HEK293 (cell line): ENCODE data around the gene PVRIG.

Experiments used
- CTCF ChIP-seq: fragments of 450-650 bp; formaldehyde crosslinking; IDR thresholded peaks from 2 replicates; pipeline ENCODE4 v1.5.1; 2016; ENCODE audit warnings: missing biosample characterization, missing genetic modification characterization
- HOXA7 ChIP-seq: sonication (generic); formaldehyde crosslinking; IDR thresholded peaks from 2 replicates; pipeline ENCODE4 v1.8.1; 2022; ENCODE audit warnings: missing genetic modification reagents, borderline replicate concordance
- PRDM10 ChIP-seq: fragments of 450-650 bp; formaldehyde crosslinking; IDR thresholded peaks from 2 replicates; pipeline ENCODE4 v1.5.1; 2016; ENCODE audit warnings: missing biosample characterization, missing genetic modification characterization
- WT1 ChIP-seq: fragments of 450-650 bp; formaldehyde crosslinking; IDR thresholded peaks from 2 replicates; pipeline ENCODE4 v1.5.1; 2016; ENCODE audit warnings: missing biosample characterization, missing genetic modification characterization
- YY1 ChIP-seq: fragments of 450-650 bp; formaldehyde crosslinking; IDR thresholded peaks from 2 replicates; pipeline ENCODE4 v1.5.1; 2018; ENCODE audit warnings: missing biosample characterization, missing genetic modification characterization
- ZNF133 ChIP-seq: fragments of 450-650 bp; formaldehyde crosslinking; IDR thresholded peaks from 2 replicates; pipeline ENCODE4 v1.5.1; 2016; ENCODE audit warnings: missing biosample characterization, missing genetic modification characterization
- ZNF16 ChIP-seq: fragments of 450-650 bp; formaldehyde crosslinking; IDR thresholded peaks from 2 replicates; pipeline ENCODE4 v1.5.1; 2016; ENCODE audit warnings: low read depth, missing biosample characterization, missing genetic modification characterization
- ZNF24 ChIP-seq: fragments of 450-650 bp; formaldehyde crosslinking; IDR thresholded peaks from 2 replicates; pipeline ENCODE4 v1.5.1; 2016; ENCODE audit warnings: missing biosample characterization, missing genetic modification characterization
- ZNF292 ChIP-seq: fragments of 450-650 bp; formaldehyde crosslinking; IDR thresholded peaks from 2 replicates; pipeline ENCODE4 v1.5.1; 2016; ENCODE audit warnings: low read depth, missing biosample characterization, missing genetic modification characterization, borderline replicate concordance
- ZNF416 ChIP-seq: fragments of 450-650 bp; formaldehyde crosslinking; IDR thresholded peaks from 2 replicates; pipeline ENCODE4 v1.5.1; 2016; ENCODE audit warnings: missing biosample characterization, missing genetic modification characterization
- ZNF580 ChIP-seq: fragments of 450-650 bp; formaldehyde crosslinking; IDR thresholded peaks from 2 replicates; pipeline ENCODE4 v1.5.1; 2016; ENCODE audit warnings: missing biosample characterization, missing genetic modification characterization

- no peak for TF ChIP-seq ZNF292
- no peak for TF ChIP-seq ZNF24 (tag by site-specific recombination)
- TF ChIP-seq CTCF (tag by site-specific recombination): no peak
- TF ChIP-seq HOXA7 (CRISPR knock-in tag): no peak
- TF ChIP-seq ZNF16: no peak
- no peak for TF ChIP-seq PRDM10
- no peak for TF ChIP-seq ZNF580
- TF ChIP-seq ZNF416 (tag by site-specific recombination): no peak
- TF ChIP-seq ZNF133 (tag by site-specific recombination): no peak
- no peak for TF ChIP-seq WT1
- TF ChIP-seq YY1: no peak
Observed at GRCh38 chr7:100219271-100219737, 445 bp upstream of the PVRIG start.
